Right cardiac atrium (tissue), 5 donors: ENCODE measurements around the gene SCCPDH. TPM values are rescaled to one million over a fixed set of nuclear protein-coding genes. Genes with fewer than 3 reads are reported as not detected.
"Not testable (repeated sequence)": the region's sequence is repeated elsewhere in the genome, so short reads cannot be mapped to it uniquely, and the experiment has no call there.

Experiments
- ATAC-seq, 2 donors: fragments of 200-7000 bp; cut with Tn5 transposase; one replicate each; pipeline versions ENCODE4 v1.8.0 to v1.9.1; 2020; ENCODE audit warnings: moderate library complexity in 2 of 2, mild to moderate bottlenecking in 1 of 2
- DNase-seq, 3 donors: peaks; one replicate each; pipeline ENCODE4 v3.0.0-alpha.2; 2020
- H3K27ac ChIP-seq: one replicate; pipeline ENCODE4 v1.5.1; 2013; ENCODE audit warnings: mild to moderate bottlenecking, low read length, control low read depth, moderate library complexity
- H3K27me3 ChIP-seq: one replicate; pipeline ENCODE4 v1.6.1; 2013; ENCODE audit not compliant: control insufficient read depth, insufficient read depth
- H3K4me1 ChIP-seq: one replicate; pipeline ENCODE4 v1.6.1; 2013; ENCODE audit warnings: low read length; ENCODE audit not compliant: control insufficient read depth, insufficient read depth
- H3K4me3 ChIP-seq: one replicate; pipeline ENCODE4 v1.5.1; 2013; ENCODE audit warnings: low read length, control low read depth
- H3K9me3 ChIP-seq: one replicate; pipeline ENCODE4 v1.6.1; 2013; ENCODE audit warnings: low read length; ENCODE audit not compliant: control insufficient read depth
- WGBS: extraction: QIAGEN DNeasy Blood & Tissue Kit; methylation state at CpG from one replicate; pipeline ENCODE4 v1.1.7; 2013; 5-methylcytosine and 5-hydroxymethylcytosine counted together
- intact Hi-C, 4 donors: fragments of 100-400 bp; cut with DNase I; formaldehyde crosslinking; loops; one replicate each; pipeline versions ENCODE4 v1.11.0 to v1.14.0; 2022 to 2023
- polyA plus RNA-seq: library from polyadenylated mRNA; stranded (reverse); fragments of 200-250 nt; gene quantifications from one replicate; pipeline ENCODE4 v1.2.3, GENCODE V29; 2013
- total RNA-seq, 4 donors: library from RNA; stranded (reverse); fragmentation: NEBNext Ultra II Directional; extraction: Animal tissue kit (Norgen Biotek cat#: 25700); gene quantifications; one replicate each; pipeline ENCODE4 v1.2.1, GENCODE V29; 2021
- donor health status: healthy with polysubstance abuse.
- donor health status: DM: no; HTN: yes; CAD: no.
- donor health status: DM: no; HTN: no; CAD: no.
- donor health status: DM: no; HTN: yes; CAD: no; lungs with severe emphysema.
- donor health status: DM: yes; HTN: yes; CAD: no.

Gene SCCPDH
- total and polyA plus RNA-seq, 5 donors = 22.2 to 29.8 (median 28.0) TPM

GRCh38 chr1:246708166-246708565, 16.0 kb upstream of the SCCPDH start:
- no peak overlapping the region for H3K4me3 ChIP-seq
- ATAC-seq = no peak
- H3K27ac ChIP-seq = no peak overlapping the region
- DNase-seq = no peak
- no peaks in the 10 kb centered on the region for H3K9me3 ChIP-seq
- intact Hi-C loops = no loop called here
- 91% methylated on average over 6 of the region's 6 CpGs for WGBS
- H3K4me1 ChIP-seq = no peaks in the 10 kb centered on the region
- H3K27me3 ChIP-seq = no peaks in the 10 kb centered on the region

- H3K27me3 ChIP-seq = no peaks in the 10 kb centered on the region
- 95% methylated on average over 4 of the region's 4 CpGs for WGBS
- no peaks in the 10 kb centered on the region for H3K9me3 ChIP-seq
- intact Hi-C loops = no loop called here
- ATAC-seq (no peak), DNase-seq (no peak)
- no peak overlapping the region for H3K4me3 ChIP-seq
- H3K27ac ChIP-seq = no peak overlapping the region
- no peaks in the 10 kb centered on the region for H3K4me1 ChIP-seq
Measured at GRCh38 chr1:246709196-246709595, 15.0 kb upstream of the SCCPDH start.

- Histone ChIP-seq H3K4me3 (no peak overlapping the region), H3K4me1 (no peaks in the 10 kb centered on the region), H3K9me3 (no peaks in the 10 kb centered on the region), H3K27me3 (no peaks in the 10 kb centered on the region), H3K27ac (no peak overlapping the region)
- DNase-seq (no peak), ATAC-seq (no peak)
- intact Hi-C loops = no loop called here
- 52% methylated on average over 2 of the region's 2 CpGs for WGBS
Measured at GRCh38 chr1:246709835-246710234, 14.4 kb upstream of the SCCPDH start.

- ATAC-seq = no peak
- 76% methylated on average over 3 of the region's 3 CpGs for WGBS
- no peak overlapping the region for H3K27ac ChIP-seq
- H3K9me3 ChIP-seq = no peaks in the 10 kb centered on the region
- no peaks in the 10 kb centered on the region for H3K27me3 ChIP-seq
- H3K4me1 ChIP-seq = no peaks in the 10 kb centered on the region
- H3K4me3 ChIP-seq = no peak overlapping the region
- no peak for DNase-seq
- intact Hi-C loops = no loop called here
Measured at GRCh38 chr1:246711548-246712003, 12.6 kb upstream of the SCCPDH start.

- H3K27me3 ChIP-seq, intact Hi-C loops, ATAC-seq, H3K9me3 ChIP-seq, DNase-seq, H3K4me3 ChIP-seq, H3K27ac ChIP-seq, H3K4me1 ChIP-seq: not testable (repeated sequence)
- WGBS = 92% methylated on average over 5 of the region's 5 CpGs
Measured at GRCh38 chr1:246712428-246712827, 11.8 kb upstream of the SCCPDH start.

GRCh38 chr1:246719361-246719760, 4.8 kb upstream of the SCCPDH start:
- H3K9me3 ChIP-seq, DNase-seq, H3K27me3 ChIP-seq, H3K27ac ChIP-seq, intact Hi-C loops, H3K4me3 ChIP-seq, H3K4me1 ChIP-seq, ATAC-seq: not testable (repeated sequence)
- WGBS = 88% methylated on average over 2 of the region's 2 CpGs

- DNase-seq, H3K4me3 ChIP-seq, H3K9me3 ChIP-seq, ATAC-seq, H3K27ac ChIP-seq, H3K27me3 ChIP-seq, intact Hi-C loops, H3K4me1 ChIP-seq: not testable (repeated sequence)
- 92% methylated on average over 7 of the region's 7 CpGs for WGBS
Measured at GRCh38 chr1:246720814-246721213, 3.4 kb upstream of the SCCPDH start.

- ATAC-seq (no peak), DNase-seq (no peak)
- Histone ChIP-seq H3K4me1 (no peaks in the 10 kb centered on the region), H3K4me3 (no peak overlapping the region), H3K27me3 (no peaks in the 10 kb centered on the region), H3K9me3 (no peaks in the 10 kb centered on the region), H3K27ac (no peak overlapping the region)
- intact Hi-C loops = no loop called here
- WGBS = 96% methylated on average over 4 of the region's 4 CpGs
Measured at GRCh38 chr1:246722720-246723119, 1.5 kb upstream of the SCCPDH start.

- H3K9me3 ChIP-seq = no peaks in the 10 kb centered on the region
- peak overlapping the region; percentile 62 for H3K4me3 ChIP-seq
- ATAC-seq (peak in 1 of 2 donors; percentile 16), DNase-seq (no peak)
- H3K4me1 ChIP-seq = no peaks in the 10 kb centered on the region
- H3K27me3 ChIP-seq = no peaks in the 10 kb centered on the region
- H3K27ac ChIP-seq = peak overlapping the region; percentile 34
- WGBS = 2% methylated on average over 13 of the region's 13 CpGs
- intact Hi-C loops = no loop called here
Measured at GRCh38 chr1:246724731-246725095, 504 bp downstream of the SCCPDH start.

GRCh38 chr1:246725191-246725590, 982 bp downstream of the SCCPDH start:
- peak overlapping the region; percentile 62 for H3K4me3 ChIP-seq
- H3K9me3 ChIP-seq = no peaks in the 10 kb centered on the region
- H3K4me1 ChIP-seq = no peaks in the 10 kb centered on the region
- WGBS = 59% methylated on average over 9 of the region's 9 CpGs
- DNase-seq = no peak
- intact Hi-C loops = no loop called here
- H3K27me3 ChIP-seq = no peaks in the 10 kb centered on the region
- no peak for ATAC-seq
- no peak overlapping the region for H3K27ac ChIP-seq

- intact Hi-C loops = no loop called here
- H3K4me3 ChIP-seq = no peak overlapping the region
- 68% methylated on average over 4 of the region's 4 CpGs for WGBS
- peak overlapping the region; percentile 44 for H3K27ac ChIP-seq
- ATAC-seq (peak in 1 of 2 donors; percentile 31), DNase-seq (no peak)
- no peaks in the 10 kb centered on the region for H3K4me1 ChIP-seq
- no peaks in the 10 kb centered on the region for H3K27me3 ChIP-seq
- H3K9me3 ChIP-seq = no peaks in the 10 kb centered on the region
Measured at GRCh38 chr1:246726255-246726679, 2.1 kb downstream of the SCCPDH start.

GRCh38 chr1:246726881-246727280, 2.7 kb downstream of the SCCPDH start:
- DNase-seq (no peak), ATAC-seq (peak in 1 of 2 donors; percentile 39)
- Histone ChIP-seq H3K4me3 (no peak overlapping the region), H3K9me3 (no peaks in the 10 kb centered on the region), H3K27me3 (no peaks in the 10 kb centered on the region), H3K4me1 (no peaks in the 10 kb centered on the region), H3K27ac (no peak overlapping the region)
- WGBS = 68% methylated on average over 4 of the region's 4 CpGs
- intact Hi-C loops = no loop called here
